ENCODE results near the gene LCE2A. TPM values are rescaled to one million over a fixed set of nuclear protein-coding genes. Genes with fewer than 3 reads are reported as not detected.

LCE2A gene
- total RNA-seq (not detected), polyA plus RNA-seq (not detected)
- long read RNA-seq, donor 1 = 0 reads
- long read RNA-seq, donor 2 = 0 reads

DNA sequence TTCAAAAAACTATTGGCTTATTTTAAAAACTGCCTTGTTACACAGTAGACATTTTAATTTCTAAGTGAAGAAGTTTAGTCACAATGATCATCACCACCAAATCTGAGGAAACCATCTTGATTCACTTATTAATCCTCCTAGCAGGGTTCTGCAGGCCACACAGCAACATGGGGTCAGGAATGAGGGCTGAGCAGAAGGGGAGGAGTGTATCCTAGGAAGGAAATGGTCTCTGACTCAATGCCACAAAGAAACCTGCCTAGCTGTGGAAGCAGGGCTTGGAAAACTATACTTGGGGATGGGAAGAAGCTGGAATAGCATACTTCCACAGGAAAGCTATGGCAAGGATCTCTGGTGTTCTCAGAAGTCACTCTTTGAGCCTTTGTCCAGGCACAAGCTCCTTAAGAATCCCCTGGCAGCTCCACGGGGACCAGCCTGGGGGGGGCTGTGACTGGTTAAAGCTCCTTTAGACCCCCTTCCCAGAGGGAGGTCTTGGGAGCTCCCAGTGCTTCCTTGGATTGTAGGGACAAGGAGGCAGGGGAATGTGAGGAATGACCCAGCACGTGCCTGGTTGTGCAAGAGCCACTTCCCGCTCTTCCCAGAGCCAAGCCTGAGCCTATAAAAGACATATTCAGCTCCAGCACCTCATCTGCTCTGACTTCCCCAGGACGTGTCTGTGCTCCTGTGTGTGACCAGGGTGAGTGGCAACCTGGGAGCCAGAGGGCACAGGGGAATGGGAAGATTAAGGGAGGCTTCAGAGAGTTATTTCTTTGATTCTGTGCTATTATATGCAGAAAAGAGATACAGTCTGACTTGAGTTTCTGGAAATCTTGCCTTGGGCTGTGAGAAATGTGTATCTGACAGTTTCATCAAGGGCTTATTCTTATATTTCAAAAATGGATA, at the start of gene LCE2A:
Gene LCE2A, plus strand, starts transcription at position 645 of the 900 bp plus-strand sequence. CDS start 557 bp downstream, outside the sequence.
- Histone ChIP-seq H3K4me3 (no peak within 1 kb of the TSS), H3K36me3 (no peaks in the 10 kb centered on the region), H3K9me3 (peaks cover 0 to 3% (median 0%) of the 10 kb centered on the region in 8 donors), H3K4me1 (no peaks in the 10 kb centered on the region), H3K27me3 (replicated peaks in 1 of 7) (peaks cover 0 to 4% (median 0%) of the 10 kb centered on the region in 7 donors), H3K27ac (no peak within 1 kb of the TSS)
- WGBS, 5 donors = 43 to 64% (median 57%) methylated on average over 4 of the region's 4 CpGs
- TF ChIP-seq POLR2AphosphoS5 (IDR thresholded peaks at IDR 0.05) (no peak), POLR2A (IDR thresholded peaks at IDR 0.05) (no peak)
- TF ChIP-seq, protein P1, sequence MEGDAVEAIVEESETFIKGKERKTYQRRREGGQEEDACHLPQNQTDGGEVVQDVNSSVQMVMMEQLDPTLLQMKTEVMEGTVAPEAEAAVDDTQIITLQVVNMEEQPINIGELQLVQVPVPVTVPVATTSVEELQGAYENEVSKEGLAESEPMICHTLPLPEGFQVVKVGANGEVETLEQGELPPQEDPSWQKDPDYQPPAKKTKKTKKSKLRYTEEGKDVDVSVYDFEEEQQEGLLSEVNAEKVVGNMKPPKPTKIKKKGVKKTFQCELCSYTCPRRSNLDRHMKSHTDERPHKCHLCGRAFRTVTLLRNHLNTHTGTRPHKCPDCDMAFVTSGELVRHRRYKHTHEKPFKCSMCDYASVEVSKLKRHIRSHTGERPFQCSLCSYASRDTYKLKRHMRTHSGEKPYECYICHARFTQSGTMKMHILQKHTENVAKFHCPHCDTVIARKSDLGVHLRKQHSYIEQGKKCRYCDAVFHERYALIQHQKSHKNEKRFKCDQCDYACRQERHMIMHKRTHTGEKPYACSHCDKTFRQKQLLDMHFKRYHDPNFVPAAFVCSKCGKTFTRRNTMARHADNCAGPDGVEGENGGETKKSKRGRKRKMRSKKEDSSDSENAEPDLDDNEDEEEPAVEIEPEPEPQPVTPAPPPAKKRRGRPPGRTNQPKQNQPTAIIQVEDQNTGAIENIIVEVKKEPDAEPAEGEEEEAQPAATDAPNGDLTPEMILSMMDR (IDR thresholded peaks at IDR 0.05 in 8 of 11, conservative IDR thresholded peaks at IDR 0.05 in 3 of 11) = no peak
- DNase-seq = no peak
- intact Hi-C loops (cut with DNase I; ENCODE audit: low total_unique reads) = no loop called here

DNA sequence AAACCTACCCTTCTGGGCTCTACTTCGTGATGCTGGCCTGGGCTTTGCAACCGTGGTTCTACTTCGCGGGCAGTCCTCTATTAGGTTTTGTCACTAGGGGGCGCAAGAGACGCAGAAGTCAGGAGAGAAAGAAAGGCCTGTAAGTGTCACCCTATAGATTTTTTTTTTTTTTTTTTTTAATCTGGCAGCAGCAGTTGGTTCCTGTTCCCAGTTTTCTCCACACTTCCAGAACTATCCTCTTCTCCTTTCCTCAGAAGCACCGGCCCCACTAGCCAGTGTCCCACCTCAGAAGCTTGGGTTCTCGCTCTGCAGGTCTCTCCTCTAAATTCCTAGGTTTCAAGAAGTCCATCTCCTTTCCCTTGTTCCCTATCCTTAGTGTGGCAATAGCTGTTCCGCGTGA, 44.0 kb upstream of the LCE2A start:
- Histone ChIP-seq H3K27ac (no peak overlapping the region), H3K27me3 (replicated peaks in 1 of 7) (peaks cover 0 to 9% (median 0%) of the 10 kb centered on the region in 7 donors), H3K4me1 (no peaks in the 10 kb centered on the region), H3K9me3 (no peaks in the 10 kb centered on the region), H3K36me3 (no peaks in the 10 kb centered on the region), H3K4me3 (no peak overlapping the region)
- DNase-seq = no peak
- intact Hi-C loops (cut with DNase I; ENCODE audit: low total_unique reads) = no loop called here
- TF ChIP-seq, protein P1 (IDR thresholded peaks at IDR 0.05 in 8 of 11, conservative IDR thresholded peaks at IDR 0.05 in 3 of 11) = peak in 8 of 11 experiments; percentile 14 to 61 (median 52)
- no peak for TF ChIP-seq POLR2A (IDR thresholded peaks at IDR 0.05)
- no peak for TF ChIP-seq POLR2AphosphoS5 (IDR thresholded peaks at IDR 0.05)
- WGBS, 5 donors = 28 to 32% (median 30%) methylated on average over 10 of the region's 10 CpGs

- no peaks in the 10 kb centered on the region for H3K4me1 ChIP-seq
- H3K4me3 ChIP-seq = no peak overlapping the region
- H3K27ac ChIP-seq = no peak overlapping the region
- no peaks in the 10 kb centered on the region for H3K27me3 ChIP-seq (replicated peaks in 1 of 7)
- intact Hi-C loops (cut with DNase I; ENCODE audit: low total_unique reads) = no loop called here
- H3K36me3 ChIP-seq = no peaks in the 10 kb centered on the region
- no peaks in the 10 kb centered on the region for H3K9me3 ChIP-seq
- TF ChIP-seq POLR2A (IDR thresholded peaks at IDR 0.05) = no peak
- TF ChIP-seq POLR2AphosphoS5 (IDR thresholded peaks at IDR 0.05) = no peak
- TF ChIP-seq, protein P1 (IDR thresholded peaks at IDR 0.05 in 8 of 11, conservative IDR thresholded peaks at IDR 0.05 in 3 of 11) = no peak
- WGBS, 5 donors = 63 to 81% (median 69%) methylated on average over 2 of the region's 2 CpGs
- DNase-seq = no peak
Observed at GRCh38 chr1:152656459-152656858, 41.7 kb upstream of the LCE2A start.

DNA sequence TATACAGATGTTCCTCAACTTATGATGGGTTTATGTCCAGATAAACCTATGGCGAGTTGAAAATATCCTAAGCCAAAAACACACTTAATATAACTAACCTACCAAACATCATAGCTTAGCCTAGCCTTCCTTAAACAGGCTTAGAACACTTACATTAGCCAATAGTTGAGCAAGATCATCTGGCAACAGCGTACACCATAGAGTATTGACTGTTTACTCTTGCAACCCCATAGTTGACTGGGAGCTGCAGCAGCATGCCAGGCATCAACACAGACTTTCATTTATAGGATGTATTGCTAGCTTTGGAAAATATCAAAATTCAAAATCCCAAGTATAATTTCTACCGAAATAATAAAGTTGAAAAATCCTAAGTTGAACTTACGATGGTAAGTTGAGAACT, 40.5 kb upstream of the LCE2A start:
- Histone ChIP-seq H3K4me3 (no peak overlapping the region), H3K9me3 (no peaks in the 10 kb centered on the region), H3K36me3 (no peaks in the 10 kb centered on the region), H3K27ac (no peak overlapping the region), H3K4me1 (no peaks in the 10 kb centered on the region), H3K27me3 (replicated peaks in 1 of 7) (no peaks in the 10 kb centered on the region)
- no peak for DNase-seq
- TF ChIP-seq, protein P1 (IDR thresholded peaks at IDR 0.05 in 8 of 11, conservative IDR thresholded peaks at IDR 0.05 in 3 of 11) = no peak
- TF ChIP-seq POLR2A (IDR thresholded peaks at IDR 0.05) (no peak), POLR2AphosphoS5 (IDR thresholded peaks at IDR 0.05) (no peak)
- 83 to 94% (median 88%) methylated on average over 4 of the region's 4 CpGs for WGBS, 5 donors
- intact Hi-C loops (cut with DNase I; ENCODE audit: low total_unique reads) = no loop called here
